Osteocyte (in vitro differentiated cells): ENCODE data around the gene TAB3. TPM values are rescaled to one million over a fixed set of nuclear protein-coding genes. Genes with fewer than 3 reads are reported as not detected.

ENCODE experiments used
- DNase-seq: peaks from one replicate; pipeline ENCODE4 v3.0.0; 2021; ENCODE audit warnings: mixed read lengths; ENCODE audit not compliant: unreplicated experiment; ENCODE audit errors: extremely low spot score
- H3K27ac Mint-ChIP-seq: one replicate; pipeline ENCODE4 v1.8.0; 2021; ENCODE audit warnings: mild to moderate bottlenecking, mixed read lengths; ENCODE audit not compliant: unreplicated experiment
- H3K27me3 Mint-ChIP-seq: one replicate; pipeline ENCODE4 v1.8.0; 2021; ENCODE audit warnings: mixed read lengths; ENCODE audit not compliant: unreplicated experiment
- H3K36me3 Mint-ChIP-seq: one replicate; pipeline ENCODE4 v1.8.0; 2021; ENCODE audit warnings: mixed read lengths; ENCODE audit not compliant: unreplicated experiment
- H3K4me1 Mint-ChIP-seq: one replicate; pipeline ENCODE4 v1.8.0; 2021; ENCODE audit warnings: mixed read lengths; ENCODE audit not compliant: unreplicated experiment
- H3K4me3 Mint-ChIP-seq: one replicate; pipeline ENCODE4 v1.8.0; 2021; ENCODE audit warnings: mild to moderate bottlenecking, moderate library complexity, mixed read lengths; ENCODE audit not compliant: unreplicated experiment
- H3K9me3 Mint-ChIP-seq: one replicate; pipeline ENCODE4 v1.8.0; 2021; ENCODE audit warnings: mixed read lengths; ENCODE audit not compliant: unreplicated experiment
- total RNA-seq: library from RNA; stranded (reverse); gene quantifications from 2 replicates; pipeline ENCODE4 v1.2.1, GENCODE V29; 2021
- TF ChIP-seq, protein P1 (sequence below): fragments of 200-600 bp; sonication (generic); IDR thresholded peaks from 2 replicates; pipeline ENCODE4 v1.5.0; 2021; ENCODE audit warnings: antibody characterized with exemption, mild to moderate bottlenecking, moderate library complexity

The TAB3 gene
- total RNA-seq, 1 donor from 2014 or later: 13.3 TPM

DNA sequence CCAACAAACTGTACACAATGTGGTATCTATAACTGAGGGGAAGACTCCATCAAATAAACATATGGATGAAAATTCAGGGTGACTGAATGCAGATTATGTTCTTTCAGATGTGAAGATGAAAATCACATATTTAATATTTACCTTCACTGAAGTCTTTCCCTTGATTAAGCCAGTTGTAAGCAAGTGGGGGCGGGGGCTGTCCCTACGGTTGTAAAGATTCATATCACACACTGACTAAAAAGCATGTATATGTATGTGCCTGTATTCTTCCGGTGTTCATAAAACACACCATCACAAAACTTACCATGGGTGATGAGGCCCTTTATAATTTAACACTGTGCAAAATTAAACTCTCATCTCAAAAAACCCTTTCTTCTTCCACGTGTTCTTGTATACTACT is 1.3 kb downstream of the TAB3 start:
- H3K4me3 Mint-ChIP-seq: peak overlapping the region; percentile 82
- H3K27me3 Mint-ChIP-seq: peaks cover 7% of the 10 kb centered on the region
- DNase-seq: no peak
- TF ChIP-seq, protein P1, sequence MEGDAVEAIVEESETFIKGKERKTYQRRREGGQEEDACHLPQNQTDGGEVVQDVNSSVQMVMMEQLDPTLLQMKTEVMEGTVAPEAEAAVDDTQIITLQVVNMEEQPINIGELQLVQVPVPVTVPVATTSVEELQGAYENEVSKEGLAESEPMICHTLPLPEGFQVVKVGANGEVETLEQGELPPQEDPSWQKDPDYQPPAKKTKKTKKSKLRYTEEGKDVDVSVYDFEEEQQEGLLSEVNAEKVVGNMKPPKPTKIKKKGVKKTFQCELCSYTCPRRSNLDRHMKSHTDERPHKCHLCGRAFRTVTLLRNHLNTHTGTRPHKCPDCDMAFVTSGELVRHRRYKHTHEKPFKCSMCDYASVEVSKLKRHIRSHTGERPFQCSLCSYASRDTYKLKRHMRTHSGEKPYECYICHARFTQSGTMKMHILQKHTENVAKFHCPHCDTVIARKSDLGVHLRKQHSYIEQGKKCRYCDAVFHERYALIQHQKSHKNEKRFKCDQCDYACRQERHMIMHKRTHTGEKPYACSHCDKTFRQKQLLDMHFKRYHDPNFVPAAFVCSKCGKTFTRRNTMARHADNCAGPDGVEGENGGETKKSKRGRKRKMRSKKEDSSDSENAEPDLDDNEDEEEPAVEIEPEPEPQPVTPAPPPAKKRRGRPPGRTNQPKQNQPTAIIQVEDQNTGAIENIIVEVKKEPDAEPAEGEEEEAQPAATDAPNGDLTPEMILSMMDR: no peak
- H3K4me1 Mint-ChIP-seq: peaks cover 9% of the 10 kb centered on the region
- no peak overlapping the region for H3K27ac Mint-ChIP-seq
- no peaks in the 10 kb centered on the region for H3K36me3 Mint-ChIP-seq
- no peaks in the 10 kb centered on the region for H3K9me3 Mint-ChIP-seq

DNA sequence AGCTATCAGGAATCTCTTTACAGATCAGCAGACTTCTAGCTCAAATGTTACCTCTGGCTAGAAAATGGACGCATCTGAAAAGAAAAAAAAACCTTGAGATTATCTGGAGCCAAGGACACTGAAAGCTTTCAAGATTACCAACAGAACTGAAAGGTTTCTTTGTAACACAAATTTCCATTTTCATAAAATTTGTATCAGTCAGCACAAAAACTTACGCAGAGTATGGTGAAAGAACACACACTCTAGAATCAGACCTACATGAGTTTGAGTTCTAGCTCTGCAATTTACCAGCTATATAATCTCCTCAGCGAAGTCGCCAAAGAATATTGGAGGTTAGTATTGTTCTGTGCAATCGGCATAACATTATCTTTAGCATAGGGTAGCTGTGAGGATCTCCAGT is 1.8 kb downstream of the TAB3 start:
- Mint-ChIP-seq H3K9me3 (no peaks in the 10 kb centered on the region), H3K27ac (no peak overlapping the region), H3K4me3 (no peak overlapping the region), H3K4me1 (peaks cover 9% of the 10 kb centered on the region), H3K36me3 (no peaks in the 10 kb centered on the region), H3K27me3 (peaks cover 7% of the 10 kb centered on the region)
- TF ChIP-seq, protein P1: no peak
- DNase-seq: no peak

DNA sequence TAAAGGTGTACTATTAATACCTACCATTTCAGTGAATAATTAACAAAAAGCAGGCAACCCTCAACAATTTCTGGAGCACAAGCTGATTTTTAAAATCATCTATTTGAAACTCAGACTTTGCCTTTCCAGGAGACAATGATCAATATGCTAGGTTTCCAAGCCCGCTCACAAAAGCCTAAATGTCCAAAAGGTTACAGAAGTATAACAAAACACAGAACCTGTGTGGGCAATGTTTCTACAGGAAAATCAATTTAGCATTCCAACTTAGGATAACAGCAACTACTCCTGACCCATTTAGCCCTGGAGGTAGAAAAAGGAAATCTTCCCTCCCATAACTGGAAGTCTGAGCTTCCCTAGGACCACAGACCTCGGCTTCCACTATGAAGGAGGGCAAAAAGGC is 3.9 kb downstream of the TAB3 start:
- H3K27ac Mint-ChIP-seq: no peak overlapping the region
- DNase-seq: no peak
- H3K4me3 Mint-ChIP-seq: no peak overlapping the region

DNA sequence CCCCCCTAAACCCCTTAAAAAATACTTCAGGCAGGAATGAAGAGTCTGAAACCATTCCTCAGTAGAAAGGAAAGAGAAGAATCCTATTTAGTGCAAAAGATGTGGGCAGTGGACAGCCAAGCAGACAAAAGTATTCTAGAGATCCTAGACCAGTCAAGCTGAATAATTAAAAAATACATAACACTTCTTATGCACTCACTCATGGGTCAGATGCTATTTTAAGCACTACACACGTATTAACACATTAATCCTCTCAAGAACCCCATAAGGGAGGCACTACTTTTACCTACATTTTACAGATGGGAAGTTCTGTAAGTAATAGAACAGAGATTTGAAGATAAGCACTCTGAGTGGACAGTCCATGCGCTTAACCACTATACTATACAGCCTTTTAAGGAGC is 5.9 kb downstream of the TAB3 start:
- Mint-ChIP-seq H3K27ac (no peak overlapping the region), H3K27me3 (no peaks in the 10 kb centered on the region), H3K36me3 (no peaks in the 10 kb centered on the region)

More for the DNA sequence above, 3.9 kb downstream of the TAB3 start:
- TF ChIP-seq, protein P1: no peak
- peaks cover 9% of the 10 kb centered on the region for H3K4me1 Mint-ChIP-seq
- no peaks in the 10 kb centered on the region for H3K9me3 Mint-ChIP-seq
- no peaks in the 10 kb centered on the region for H3K27me3 Mint-ChIP-seq
- H3K36me3 Mint-ChIP-seq: no peaks in the 10 kb centered on the region

DNA sequence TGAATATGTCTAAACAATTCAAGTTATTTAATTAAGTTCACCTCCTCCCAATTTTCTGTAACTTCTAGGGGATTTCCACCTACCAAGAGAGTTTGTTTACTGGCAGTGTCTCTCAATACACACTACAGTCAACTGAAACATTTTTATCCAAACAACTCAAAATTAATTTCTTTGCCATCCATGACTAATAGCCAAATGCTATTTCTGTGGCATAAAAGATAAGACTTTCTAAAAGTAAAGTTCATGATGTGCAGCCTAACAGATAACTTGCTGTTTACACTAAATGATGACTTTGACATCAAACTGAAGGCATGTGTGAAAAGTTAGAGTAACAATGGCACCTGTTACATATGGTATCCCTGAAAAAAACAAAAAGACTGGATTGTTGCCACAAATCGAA is 7.3 kb downstream of the TAB3 start:
- Mint-ChIP-seq H3K27ac (no peak overlapping the region), H3K9me3 (no peaks in the 10 kb centered on the region), H3K4me1 (no peaks in the 10 kb centered on the region), H3K36me3 (no peaks in the 10 kb centered on the region), H3K4me3 (no peak overlapping the region), H3K27me3 (no peaks in the 10 kb centered on the region)
- no peak for DNase-seq
- TF ChIP-seq, protein P1: no peak

More for the DNA sequence above, 5.9 kb downstream of the TAB3 start:
- Mint-ChIP-seq H3K4me1 (peaks cover 4% of the 10 kb centered on the region), H3K4me3 (no peak overlapping the region), H3K9me3 (no peaks in the 10 kb centered on the region)
- TF ChIP-seq, protein P1: no peak
- no peak for DNase-seq
